ENCODE results near the gene TP53INP2.

The TP53INP2 gene

DNA sequence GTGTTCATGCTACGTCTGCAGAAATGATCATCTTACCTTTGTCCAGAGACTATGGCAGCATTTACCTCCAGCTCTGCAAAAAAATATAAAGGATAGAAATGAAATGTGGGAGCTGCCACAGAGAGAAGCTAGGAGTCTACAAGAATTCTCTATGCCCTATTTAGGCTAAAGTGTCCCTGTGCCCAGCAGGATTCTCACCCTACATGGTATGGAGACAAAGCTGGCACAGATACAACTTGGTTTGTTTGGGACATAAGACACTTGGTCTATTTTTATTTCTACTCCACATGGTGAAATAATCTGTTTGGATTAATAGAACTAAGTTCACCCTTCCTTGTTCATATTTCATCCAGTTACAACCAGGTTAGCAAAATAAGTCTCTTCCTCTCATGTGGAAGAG is 28.4 kb downstream of the TP53INP2 start:
- DNase-seq: no peak

DNA sequence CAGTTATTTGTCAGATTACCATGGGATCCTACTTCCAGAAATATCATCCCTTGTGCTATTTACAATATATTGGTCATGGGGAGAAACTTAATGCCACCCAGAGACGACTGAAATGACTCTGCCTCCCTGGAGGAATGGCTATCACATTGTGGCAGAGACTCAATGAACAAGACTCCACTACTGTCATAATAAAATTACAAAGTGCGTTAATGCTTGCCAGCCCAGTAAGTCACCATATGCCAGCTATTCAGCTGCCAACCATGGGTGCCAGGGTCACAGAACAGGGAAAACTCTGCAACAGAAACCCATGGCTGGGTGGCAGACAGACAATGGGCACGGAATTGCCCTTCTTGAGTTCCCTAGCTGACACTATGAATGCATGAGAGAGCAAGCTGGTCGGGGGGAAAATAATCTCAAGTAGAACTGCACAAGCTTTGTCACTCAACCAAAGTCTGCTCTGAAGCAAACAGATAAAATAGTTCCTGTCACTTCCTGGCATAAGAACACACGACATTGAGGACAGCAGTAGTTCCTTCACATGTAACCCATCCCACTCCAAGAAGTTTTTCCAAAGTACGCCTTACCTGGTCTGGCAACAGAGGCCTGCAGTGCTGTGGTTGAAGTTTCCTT is 32.1 kb downstream of the TP53INP2 start:
- DNase-seq: no peak

DNA sequence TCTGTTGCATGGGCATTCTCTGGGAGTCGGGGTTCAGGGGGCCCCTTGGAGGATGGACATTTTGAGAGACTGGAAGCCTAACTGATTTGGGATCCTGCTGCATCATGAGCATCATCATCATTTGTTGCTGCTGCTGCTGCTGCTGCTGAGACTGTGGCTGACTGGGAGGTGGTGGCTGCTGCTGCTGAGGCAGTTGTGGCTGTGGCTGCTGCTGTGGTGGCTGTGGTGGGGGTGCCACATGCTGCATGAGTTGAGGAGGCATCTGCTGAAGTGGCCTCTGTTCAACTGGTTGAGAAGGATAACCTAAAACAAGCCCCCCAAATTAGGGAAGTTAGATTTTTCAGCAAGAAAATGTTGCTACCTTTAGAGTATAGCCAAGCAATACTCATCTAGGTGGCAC is 38.9 kb downstream of the TP53INP2 start:
- DNase-seq: no peak

DNA sequence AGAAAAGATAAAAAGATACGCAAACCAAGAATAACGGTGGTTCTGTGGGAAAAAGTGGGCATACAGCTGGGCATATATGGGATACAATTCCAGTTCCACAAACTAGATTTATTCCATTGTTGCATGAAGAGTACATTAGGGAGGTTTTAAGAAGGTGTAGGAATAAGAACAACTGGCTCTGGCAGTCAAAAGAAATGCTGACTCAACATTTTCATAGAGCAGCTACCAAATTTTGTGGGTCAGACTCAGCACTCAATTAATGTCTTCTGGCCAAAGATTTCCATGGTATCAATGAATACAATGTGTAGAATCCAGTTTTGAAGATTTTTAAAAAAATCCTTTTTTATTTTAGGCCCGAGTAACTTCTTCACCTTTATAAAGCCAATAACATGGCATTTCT is 40.2 kb downstream of the TP53INP2 start:
- DNase-seq: no peak

DNA sequence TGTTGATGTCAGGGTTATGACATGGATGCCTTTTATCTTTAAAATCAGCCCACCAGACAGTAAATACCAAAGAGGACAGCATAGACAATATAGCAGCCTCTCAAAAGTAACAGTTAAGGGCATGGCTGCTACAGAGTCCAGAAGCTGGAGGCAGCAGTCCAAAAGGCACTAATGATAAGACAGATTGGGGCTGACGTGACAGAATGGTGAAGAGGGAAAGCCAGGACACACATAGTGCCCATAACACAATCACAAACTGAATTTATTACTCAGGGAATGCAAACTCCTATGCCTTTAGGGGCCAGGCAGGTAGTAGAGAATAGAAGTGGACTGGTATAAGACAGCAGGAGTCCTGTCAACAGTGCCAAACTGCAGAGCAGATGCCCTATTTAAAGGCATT is 40.7 kb downstream of the TP53INP2 start:
- DNase-seq: no peak

DNA sequence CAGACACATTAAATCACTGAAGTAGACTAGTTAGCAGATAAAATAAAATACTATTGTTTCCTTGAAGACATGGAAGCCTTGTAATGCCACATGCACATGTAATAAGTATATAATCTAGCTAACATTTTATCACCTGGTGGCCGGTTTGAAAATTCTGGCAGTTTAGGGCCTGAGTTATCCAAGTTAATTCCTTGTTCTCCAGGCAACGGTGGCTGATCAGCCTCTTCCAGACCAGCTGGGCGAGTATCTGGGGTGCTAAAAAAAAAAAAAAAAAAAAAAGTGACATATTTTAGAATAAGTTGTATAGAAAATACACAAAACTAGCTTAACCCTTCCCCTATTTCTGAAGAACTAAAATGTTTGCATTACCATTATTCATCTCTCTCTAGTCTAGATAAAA is 42.5 kb downstream of the TP53INP2 start:
- DNase-seq: no peak

DNA sequence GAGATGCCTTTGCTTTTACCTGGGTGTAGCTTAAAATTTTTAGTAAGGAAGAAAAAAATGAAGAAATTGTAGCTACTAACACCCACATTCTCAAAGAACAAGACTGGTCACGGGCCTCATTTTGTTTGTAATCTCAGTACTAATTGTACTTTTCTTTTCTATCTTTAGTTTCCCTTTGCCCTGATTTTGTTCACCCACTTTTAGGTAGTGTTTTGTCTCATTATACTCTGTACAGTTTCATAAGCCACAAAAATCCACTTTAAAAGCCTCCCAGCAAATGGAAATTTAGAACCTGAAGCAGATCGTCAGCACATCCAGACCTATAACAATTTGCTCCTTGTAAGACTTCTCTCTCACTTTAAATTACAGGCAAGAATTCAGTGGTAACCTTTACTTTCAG is 43.3 kb downstream of the TP53INP2 start:
- no peak for DNase-seq

DNA sequence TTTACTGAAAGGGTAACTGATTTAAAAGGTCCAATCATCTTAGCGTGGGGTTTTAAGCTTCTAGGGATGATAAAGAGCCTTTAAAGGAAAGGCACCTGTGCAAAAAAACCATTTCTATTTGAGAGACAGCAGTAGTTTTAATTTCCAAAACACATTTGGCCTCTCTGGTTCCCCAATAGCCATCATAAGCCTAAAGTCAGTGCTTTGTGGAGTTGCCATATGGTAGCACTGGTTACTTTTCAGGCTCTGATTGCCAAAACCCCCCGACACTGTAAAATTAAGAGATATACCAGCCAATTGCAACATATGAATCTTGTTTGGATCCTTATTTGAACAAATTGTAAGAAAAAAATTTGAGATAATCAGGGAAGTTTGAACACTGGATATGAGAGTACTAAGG is 44.6 kb downstream of the TP53INP2 start:
- DNase-seq: no peak

DNA sequence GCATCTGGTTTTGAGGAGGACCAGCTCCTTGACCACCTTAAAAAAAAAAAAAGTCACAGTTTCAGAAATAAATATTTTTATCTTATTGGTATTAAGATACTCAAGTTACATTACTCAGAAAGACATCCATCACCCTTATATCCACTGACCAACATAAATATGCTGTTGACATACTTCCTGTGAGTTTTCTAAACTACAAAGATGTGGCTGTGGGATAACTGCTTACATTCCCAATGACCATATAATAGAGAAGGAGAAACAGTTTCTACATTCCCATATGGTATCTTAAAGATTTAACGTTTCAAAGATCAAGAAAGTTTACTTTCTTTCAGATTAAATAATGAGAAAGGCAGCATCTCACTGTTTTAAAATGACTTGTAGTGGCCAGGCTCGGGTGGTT is 46.3 kb downstream of the TP53INP2 start:
- DNase-seq: no peak

DNA sequence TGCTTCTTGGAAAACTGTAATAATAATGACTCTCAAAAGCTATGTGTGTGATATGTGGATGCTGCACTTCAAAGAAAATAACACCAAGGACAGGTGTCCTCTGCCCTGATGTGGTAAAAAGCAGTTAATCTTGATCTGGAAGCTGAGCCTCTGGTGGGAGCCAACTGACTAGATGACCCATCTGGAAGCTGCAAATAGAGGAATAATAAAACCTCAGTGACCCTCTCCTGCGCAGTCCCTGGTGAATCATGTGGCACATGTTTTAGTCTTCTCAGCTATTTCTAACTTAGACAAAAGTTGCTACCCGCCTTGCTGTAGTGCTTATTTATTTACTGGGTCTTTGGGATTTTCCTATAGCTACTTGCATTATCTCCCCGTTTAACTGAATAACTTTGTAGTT is 47.3 kb downstream of the TP53INP2 start:
- DNase-seq: no peak

DNA sequence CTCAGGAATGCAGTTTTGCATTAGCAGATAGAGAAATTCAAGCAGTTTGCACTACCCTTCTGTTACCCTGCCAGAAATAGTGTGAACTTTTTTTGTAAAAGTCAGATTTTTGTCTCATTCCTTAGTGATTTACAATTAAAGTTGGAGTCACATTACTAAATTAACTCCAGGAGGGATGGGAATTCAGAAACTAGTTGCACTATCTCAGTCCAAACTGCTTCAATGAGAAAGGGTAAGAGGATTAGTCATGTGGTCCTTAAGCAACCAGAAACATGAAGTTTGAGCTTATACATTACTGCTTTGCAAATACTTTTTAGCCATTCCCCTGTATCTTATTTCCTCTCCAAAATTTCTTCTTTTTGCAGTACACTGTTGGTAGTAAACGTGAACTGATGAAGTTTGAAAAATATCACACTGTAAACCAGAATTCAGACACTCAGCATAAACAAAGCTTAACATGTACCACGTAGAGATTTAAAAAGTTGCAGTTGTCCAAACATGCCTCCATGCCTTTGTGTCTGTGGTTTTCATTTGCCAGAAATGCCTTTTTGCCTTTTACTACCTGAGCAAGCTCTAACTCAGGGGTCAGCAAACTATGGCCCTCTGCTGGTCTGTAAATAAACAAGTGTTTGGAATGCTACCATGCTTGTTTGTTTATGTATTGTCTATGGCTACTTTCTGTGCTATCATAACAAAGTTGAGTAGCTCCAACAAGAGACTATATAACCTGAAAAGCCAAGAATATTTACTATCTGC is 49.7 kb downstream of the TP53INP2 start:
- no peak for DNase-seq

DNA sequence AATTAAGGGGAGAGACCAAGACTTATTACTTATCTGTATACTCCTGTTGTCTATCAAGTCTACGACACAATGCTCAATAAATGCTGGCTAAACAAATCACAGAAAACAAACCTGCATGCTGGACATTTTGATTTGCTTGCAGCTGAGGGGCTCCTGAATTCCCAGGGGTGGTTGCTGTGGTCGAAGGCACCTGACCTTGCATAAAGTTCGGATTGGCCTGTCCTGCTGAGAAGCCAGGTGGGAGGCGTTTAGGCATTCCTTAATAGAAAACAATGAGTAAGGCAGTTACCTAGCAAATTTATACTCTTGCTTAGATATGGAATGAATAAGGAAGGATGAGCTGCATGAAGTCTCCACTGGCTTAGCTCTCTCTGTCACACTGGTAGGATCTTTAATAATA is 50.5 kb downstream of the TP53INP2 start:
- no peak for DNase-seq

DNA sequence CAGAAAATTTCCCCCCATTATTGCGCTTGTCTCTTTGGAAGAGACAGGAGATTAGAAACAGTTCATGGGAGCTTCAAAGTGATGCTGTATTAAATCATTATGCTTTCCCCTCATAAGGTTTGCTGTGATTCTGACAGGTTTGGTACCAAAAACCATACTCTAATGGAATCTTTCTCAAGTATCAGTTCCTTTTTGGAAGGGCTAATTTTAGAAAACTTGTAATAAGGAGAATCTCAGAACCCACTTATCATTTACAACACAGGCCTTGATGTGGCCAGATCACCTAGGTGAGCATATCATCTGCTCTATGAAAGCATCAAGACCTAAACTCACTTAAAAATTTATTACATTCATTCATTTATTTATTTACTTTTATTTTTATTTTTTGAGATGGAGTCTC is 51.2 kb downstream of the TP53INP2 start:
- no peak for DNase-seq

DNA sequence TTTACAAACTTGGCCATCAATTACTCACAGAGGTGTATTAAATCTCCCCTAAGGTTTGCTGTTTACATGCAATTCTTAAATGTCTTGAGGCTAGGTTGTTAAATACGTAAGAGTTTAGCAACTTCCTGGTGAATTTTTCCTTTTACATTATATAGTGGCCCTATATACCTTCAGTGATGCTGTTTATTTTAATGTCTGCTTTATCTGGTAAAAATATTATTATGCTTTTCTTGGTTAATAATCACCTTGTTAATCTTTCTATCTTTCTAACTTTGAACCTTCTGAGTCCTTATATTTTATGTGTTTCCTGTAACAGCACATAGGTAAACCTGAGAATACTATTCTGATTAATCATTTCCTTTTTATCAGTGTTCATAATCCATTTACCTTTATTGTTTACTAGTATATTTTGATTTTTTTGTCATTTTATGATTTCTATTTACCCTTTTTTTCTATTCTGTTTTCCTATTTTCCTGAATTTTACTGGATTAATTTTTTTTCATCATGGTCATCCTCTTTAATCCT is 57.9 kb downstream of the TP53INP2 start:
- no peak for DNase-seq
